Measurements from ENCODE around the gene CASK. TPM values are rescaled to one million over a fixed set of nuclear protein-coding genes. Genes with fewer than 3 reads are reported as not detected.

Gene CASK
- total RNA-seq, 1 experiment from 2014 or later, result 163 TPM

GRCh38 chrX:41634284-41634683, 289.1 kb downstream of the CASK start:
- H3K27ac Mint-ChIP-seq (ENCODE audit: unreplicated experiment), result no peak overlapping the region
- BruUV-seq (replicated peaks), result no TSS peak
- H3K36me3 Mint-ChIP-seq (ENCODE audit: insufficient read depth, unreplicated experiment), result peaks cover 31% of the 10 kb centered on the region
- no peaks in the 10 kb centered on the region for H3K27me3 ChIP-seq (replicated peaks; ENCODE audit: control insufficient read depth, insufficient read depth, low read length)
- ChIA-PET POLR2A (no interaction called here), CTCF (no interaction called here)
- H3K4me1 ChIP-seq, result no peaks in the 10 kb centered on the region
- H3K27me3 Mint-ChIP-seq (ENCODE audit: insufficient read depth, unreplicated experiment), result no peaks in the 10 kb centered on the region
- H3K4me3 Mint-ChIP-seq (ENCODE audit: unreplicated experiment), result no peak overlapping the region
- H3K36me3 ChIP-seq (ENCODE audit: control insufficient read depth, insufficient read depth, low read length), result no peaks in the 10 kb centered on the region
- no peak for DNase-seq
- no peaks in the 10 kb centered on the region for H3K4me1 Mint-ChIP-seq (ENCODE audit: low read depth, unreplicated experiment)
- H3K9me3 Mint-ChIP-seq (ENCODE audit: unreplicated experiment), result no peaks in the 10 kb centered on the region
- no peak for TF ChIP-seq CTCF (IDR thresholded peaks at IDR 0.05; ENCODE audit: insufficient read depth in 1 of 2, low read depth in 1 of 2, low read length in 1 of 2, severe bottlenecking in 1 of 2, unreplicated experiment in 1 of 2)
- H3K4me3 ChIP-seq (ENCODE audit: low read depth, low read length), result no peak overlapping the region
- no peaks in the 10 kb centered on the region for H3K9me3 ChIP-seq
- intact Hi-C loops (cut with micrococcal nuclease; ENCODE audit: unreplicated experiment), result no loop called here

- Mint-ChIP-seq H3K27ac (ENCODE audit: unreplicated experiment) (no peak overlapping the region), H3K9me3 (ENCODE audit: unreplicated experiment) (no peaks in the 10 kb centered on the region), H3K27me3 (ENCODE audit: insufficient read depth, unreplicated experiment) (no peaks in the 10 kb centered on the region), H3K36me3 (ENCODE audit: insufficient read depth, unreplicated experiment) (peaks cover 22% of the 10 kb centered on the region), H3K4me1 (ENCODE audit: low read depth, unreplicated experiment) (no peaks in the 10 kb centered on the region), H3K4me3 (ENCODE audit: unreplicated experiment) (no peak overlapping the region)
- no peaks in the 10 kb centered on the region for H3K9me3 ChIP-seq
- no peak overlapping the region for H3K4me3 ChIP-seq (ENCODE audit: low read depth, low read length)
- BruUV-seq (replicated peaks), result no TSS peak
- ChIA-PET POLR2A (no interaction called here), CTCF (no interaction called here)
- no peak for TF ChIP-seq CTCF (IDR thresholded peaks at IDR 0.05; ENCODE audit: insufficient read depth in 1 of 2, low read depth in 1 of 2, low read length in 1 of 2, severe bottlenecking in 1 of 2, unreplicated experiment in 1 of 2)
- DNase-seq, result no peak
- H3K4me1 ChIP-seq, result no peaks in the 10 kb centered on the region
- H3K36me3 ChIP-seq (ENCODE audit: control insufficient read depth, insufficient read depth, low read length), result no peaks in the 10 kb centered on the region
- H3K27me3 ChIP-seq (replicated peaks; ENCODE audit: control insufficient read depth, insufficient read depth, low read length), result no peaks in the 10 kb centered on the region
- intact Hi-C loops (cut with micrococcal nuclease; ENCODE audit: unreplicated experiment), result no loop called here
These were observed 293.3 kb downstream of the CASK start for GRCh38 chrX:41630091-41630490.

GRCh38 chrX:41629539-41629938, 293.8 kb downstream of the CASK start:
- Histone ChIP-seq H3K4me1 (no peaks in the 10 kb centered on the region), H3K4me3 (ENCODE audit: low read depth, low read length) (no peak overlapping the region), H3K9me3 (no peaks in the 10 kb centered on the region), H3K36me3 (ENCODE audit: control insufficient read depth, insufficient read depth, low read length) (no peaks in the 10 kb centered on the region), H3K27me3 (replicated peaks; ENCODE audit: control insufficient read depth, insufficient read depth, low read length) (no peaks in the 10 kb centered on the region)
- ChIA-PET POLR2A (no interaction called here), CTCF (no interaction called here)
- intact Hi-C loops (cut with micrococcal nuclease; ENCODE audit: unreplicated experiment), result no loop called here
- peaks cover 25% of the 10 kb centered on the region for H3K36me3 Mint-ChIP-seq (ENCODE audit: insufficient read depth, unreplicated experiment)
- H3K4me3 Mint-ChIP-seq (ENCODE audit: unreplicated experiment), result no peak overlapping the region
- no peaks in the 10 kb centered on the region for H3K4me1 Mint-ChIP-seq (ENCODE audit: low read depth, unreplicated experiment)
- H3K27ac Mint-ChIP-seq (ENCODE audit: unreplicated experiment), result no peak overlapping the region
- TF ChIP-seq CTCF (IDR thresholded peaks at IDR 0.05; ENCODE audit: insufficient read depth in 1 of 2, low read depth in 1 of 2, low read length in 1 of 2, severe bottlenecking in 1 of 2, unreplicated experiment in 1 of 2), result no peak
- no peaks in the 10 kb centered on the region for H3K9me3 Mint-ChIP-seq (ENCODE audit: unreplicated experiment)
- DNase-seq, result no peak
- no TSS peak for BruUV-seq (replicated peaks)
- H3K27me3 Mint-ChIP-seq (ENCODE audit: insufficient read depth, unreplicated experiment), result no peaks in the 10 kb centered on the region
